Osteoblast (primary cell): ENCODE results near the gene OSBPL5. TPM values are rescaled to one million over a fixed set of nuclear protein-coding genes. Genes with fewer than 3 reads are reported as not detected.

Experiments
- DNase-seq: peaks from one replicate; pipeline ENCODE4 v3.0.0; 2011; ENCODE audit warnings: low spot score, mixed read lengths; ENCODE audit not compliant: insufficient read length; ENCODE audit errors: missing footprints
- H2AFZ ChIP-seq: 2 replicates; pipeline ENCODE4 v1.6.0; 2011; ENCODE audit warnings: mild to moderate bottlenecking, low read length
- H3K27ac ChIP-seq: 2 replicates; pipeline ENCODE4 v1.5.1; 2011; ENCODE audit warnings: mild to moderate bottlenecking, low read depth, low read length, moderate library complexity
- H3K27me3 ChIP-seq: 2 replicates; pipeline ENCODE4 v1.6.0; 2012; ENCODE audit warnings: mild to moderate bottlenecking, control low read depth, inconsistent platforms, low read length, moderate library complexity; ENCODE audit not compliant: insufficient read depth
- H3K36me3 ChIP-seq: 2 replicates; pipeline ENCODE4 v1.5.1; 2011; ENCODE audit warnings: mild to moderate bottlenecking, low read length, control low read depth, moderate library complexity; ENCODE audit not compliant: insufficient read depth
- H3K4me1 ChIP-seq: 2 replicates; pipeline ENCODE4 v1.5.1; 2011; ENCODE audit warnings: mild to moderate bottlenecking, low read length, control low read depth, moderate library complexity; ENCODE audit not compliant: insufficient read depth
- H3K4me2 ChIP-seq: 2 replicates; pipeline ENCODE4 v1.6.0; 2011; ENCODE audit warnings: mild to moderate bottlenecking, low read length; ENCODE audit not compliant: insufficient read depth
- H3K4me3 ChIP-seq: fragments of 200-600 bp; sonication (generic); 3 replicates; pipeline ENCODE4 v1.5.1; 2012; ENCODE audit warnings: mild to moderate bottlenecking, low read length, inconsistent platforms; ENCODE audit not compliant: insufficient read depth
- H3K79me2 ChIP-seq: 2 replicates; pipeline ENCODE4 v1.6.0; 2012; ENCODE audit warnings: mild to moderate bottlenecking, low read length, control low read depth, inconsistent platforms; ENCODE audit not compliant: insufficient read depth
- H3K9me3 ChIP-seq: 2 replicates; pipeline ENCODE4 v1.5.1; 2011; ENCODE audit warnings: low read depth, low read length, control low read depth
- H4K20me1 ChIP-seq: 2 replicates; pipeline ENCODE4 v1.6.0; 2012; ENCODE audit warnings: mild to moderate bottlenecking, low read length, control low read depth; ENCODE audit not compliant: insufficient read depth
- CTCF ChIP-seq: IDR thresholded peaks from 2 replicates; pipeline ENCODE4 v1.5.1; 2011; ENCODE audit warnings: mild to moderate bottlenecking, low read depth, low read length, moderate library complexity; ENCODE audit errors: extremely low read depth
- total RNA-seq: library from RNA; depleted of rRNA; stranded (reverse); fragments of >200 nt; gene quantifications from 2 replicates; pipeline ENCODE4 v1.2.3, GENCODE V29; 2012

OSBPL5 gene
- total RNA-seq, 1 donor = 49.9 TPM

- Histone ChIP-seq H3K27ac (no peak overlapping the region), H3K4me1 (peaks cover 35% of the 10 kb centered on the region), H3K4me2 (no peak overlapping the region), H3K9me3 (no peaks in the 10 kb centered on the region), H3K4me3 (no peak overlapping the region), H4K20me1 (peaks cover 69% of the 10 kb centered on the region), H2AFZ (no peak overlapping the region), H3K27me3 (no peaks in the 10 kb centered on the region), H3K36me3 (peaks cover 41% of the 10 kb centered on the region), H3K79me2 (peaks cover 97% of the 10 kb centered on the region)
- TF ChIP-seq CTCF = peak; percentile 24
- peak; percentile 76 for DNase-seq
Observed at GRCh38 chr11:3046190-3046589, 118.9 kb downstream of the OSBPL5 start.

DNA sequence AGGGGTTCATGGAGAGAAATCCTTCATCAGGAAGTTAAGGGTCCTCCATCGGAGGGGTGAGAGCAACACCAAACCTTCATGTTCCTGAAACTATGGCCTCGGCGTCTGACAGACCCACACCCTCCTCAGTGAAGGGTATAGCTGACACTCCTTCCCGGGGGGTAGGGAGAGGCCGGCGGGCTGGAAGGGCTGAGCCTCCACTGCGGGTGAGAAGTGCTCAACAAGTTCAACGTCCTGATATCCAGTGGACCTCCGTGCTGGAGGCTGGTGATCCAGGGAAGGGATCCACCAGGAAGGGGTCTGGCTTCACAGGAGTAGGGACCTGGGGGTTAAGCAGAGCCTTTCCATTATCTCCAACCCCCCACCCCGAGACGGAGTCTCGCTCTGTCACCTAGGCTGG is 120.2 kb downstream of the OSBPL5 start:
- no peak overlapping the region for H3K27ac ChIP-seq
- H3K79me2 ChIP-seq = peaks cover 94% of the 10 kb centered on the region
- H3K9me3 ChIP-seq = no peaks in the 10 kb centered on the region
- H3K36me3 ChIP-seq = peaks cover 53% of the 10 kb centered on the region
- no peak for TF ChIP-seq CTCF
- H4K20me1 ChIP-seq = peaks cover 69% of the 10 kb centered on the region
- H3K4me2 ChIP-seq = no peak overlapping the region
- DNase-seq = peak; percentile 32
- H2AFZ ChIP-seq = no peak overlapping the region
- no peak overlapping the region for H3K4me3 ChIP-seq
- no peaks in the 10 kb centered on the region for H3K27me3 ChIP-seq
- H3K4me1 ChIP-seq = peaks cover 28% of the 10 kb centered on the region

- no peak for TF ChIP-seq CTCF
- Histone ChIP-seq H3K9me3 (no peaks in the 10 kb centered on the region), H3K27ac (peak overlapping the region; percentile 47), H4K20me1 (peaks cover 62% of the 10 kb centered on the region), H3K4me1 (peaks cover 19% of the 10 kb centered on the region), H3K4me3 (no peak overlapping the region), H2AFZ (no peak overlapping the region), H3K4me2 (no peak overlapping the region), H3K36me3 (peaks cover 60% of the 10 kb centered on the region), H3K27me3 (no peaks in the 10 kb centered on the region), H3K79me2 (peaks cover 86% of the 10 kb centered on the region)
- peak; percentile 89 for DNase-seq
Observed at GRCh38 chr11:3044004-3044403, 121.1 kb downstream of the OSBPL5 start.

GRCh38 chr11:3043315-3043871 is 121.7 kb downstream of the OSBPL5 start:
- H2AFZ ChIP-seq = no peak overlapping the region
- H3K36me3 ChIP-seq = peaks cover 66% of the 10 kb centered on the region
- no peak for TF ChIP-seq CTCF
- H3K79me2 ChIP-seq = peaks cover 80% of the 10 kb centered on the region
- H3K4me2 ChIP-seq = no peak overlapping the region
- DNase-seq = peak; percentile 96
- H4K20me1 ChIP-seq = peaks cover 61% of the 10 kb centered on the region
- no peaks in the 10 kb centered on the region for H3K27me3 ChIP-seq
- H3K9me3 ChIP-seq = no peaks in the 10 kb centered on the region
- peak overlapping the region; percentile 21 for H3K4me3 ChIP-seq
- H3K27ac ChIP-seq = peak overlapping the region; percentile 47
- H3K4me1 ChIP-seq = peaks cover 16% of the 10 kb centered on the region
